Ovary (tissue), 3 donors: ENCODE measurements around the gene PCNT.

ENCODE experiments used
- EP300 ChIP-seq: sonication (generic); formaldehyde crosslinking; IDR thresholded peaks from one replicate; pipeline ENCODE4 v1.6.1; 2017; ENCODE audit warnings: antibody characterized with exemption
- POLR2A ChIP-seq: fragments of 450-650 bp; IDR thresholded peaks from one replicate; pipeline ENCODE4 v1.6.1; 2017; ENCODE audit warnings: antibody characterized with exemption, mild to moderate bottlenecking, moderate library complexity
- TF ChIP-seq, protein P1 (sequence below), 3 donors: fragments of 450-650 bp in 2 of 3; fragments of 200-600 bp in 1 of 3; IDR thresholded peaks; one replicate each; pipeline versions ENCODE4 v1.5.1 to v1.8.0; 2016 to 2022; ENCODE audit warnings: antibody characterized with exemption in 3 of 3, mild to moderate bottlenecking in 1 of 3
- donor health status: DM: no; HTN: no; CAD: no.

DNA sequence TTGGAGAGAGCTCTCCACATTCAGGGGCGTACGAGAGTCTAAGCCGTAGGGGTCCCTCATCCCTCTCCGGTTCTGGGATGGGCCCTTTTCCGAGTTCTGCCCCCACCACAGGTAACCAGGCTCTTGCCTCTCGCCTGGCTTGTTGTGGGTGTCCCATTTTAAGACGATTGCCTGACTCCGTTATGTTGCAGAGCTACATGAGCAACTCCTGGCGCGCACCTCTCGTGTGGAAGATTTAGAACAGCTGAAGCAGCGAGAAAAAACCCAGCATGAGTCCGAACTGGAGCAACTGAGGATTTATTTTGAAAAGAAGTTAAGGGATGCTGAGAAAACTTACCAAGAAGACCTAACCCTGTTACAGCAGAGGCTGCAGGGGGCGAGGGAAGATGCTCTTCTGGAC, 29.0 kb downstream of the PCNT start:
- TF ChIP-seq, protein P1, sequence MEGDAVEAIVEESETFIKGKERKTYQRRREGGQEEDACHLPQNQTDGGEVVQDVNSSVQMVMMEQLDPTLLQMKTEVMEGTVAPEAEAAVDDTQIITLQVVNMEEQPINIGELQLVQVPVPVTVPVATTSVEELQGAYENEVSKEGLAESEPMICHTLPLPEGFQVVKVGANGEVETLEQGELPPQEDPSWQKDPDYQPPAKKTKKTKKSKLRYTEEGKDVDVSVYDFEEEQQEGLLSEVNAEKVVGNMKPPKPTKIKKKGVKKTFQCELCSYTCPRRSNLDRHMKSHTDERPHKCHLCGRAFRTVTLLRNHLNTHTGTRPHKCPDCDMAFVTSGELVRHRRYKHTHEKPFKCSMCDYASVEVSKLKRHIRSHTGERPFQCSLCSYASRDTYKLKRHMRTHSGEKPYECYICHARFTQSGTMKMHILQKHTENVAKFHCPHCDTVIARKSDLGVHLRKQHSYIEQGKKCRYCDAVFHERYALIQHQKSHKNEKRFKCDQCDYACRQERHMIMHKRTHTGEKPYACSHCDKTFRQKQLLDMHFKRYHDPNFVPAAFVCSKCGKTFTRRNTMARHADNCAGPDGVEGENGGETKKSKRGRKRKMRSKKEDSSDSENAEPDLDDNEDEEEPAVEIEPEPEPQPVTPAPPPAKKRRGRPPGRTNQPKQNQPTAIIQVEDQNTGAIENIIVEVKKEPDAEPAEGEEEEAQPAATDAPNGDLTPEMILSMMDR (IDR thresholded peaks at IDR 0.05), result no peak
- TF ChIP-seq EP300 (no peak), POLR2A (no peak)
